Measurements from ENCODE around the gene SERGEF. TPM values are rescaled to one million over a fixed set of nuclear protein-coding genes. Genes with fewer than 3 reads are reported as not detected.

SERGEF gene
- total RNA-seq, 1 donor from 2014 or later = 17.6 TPM

DNA sequence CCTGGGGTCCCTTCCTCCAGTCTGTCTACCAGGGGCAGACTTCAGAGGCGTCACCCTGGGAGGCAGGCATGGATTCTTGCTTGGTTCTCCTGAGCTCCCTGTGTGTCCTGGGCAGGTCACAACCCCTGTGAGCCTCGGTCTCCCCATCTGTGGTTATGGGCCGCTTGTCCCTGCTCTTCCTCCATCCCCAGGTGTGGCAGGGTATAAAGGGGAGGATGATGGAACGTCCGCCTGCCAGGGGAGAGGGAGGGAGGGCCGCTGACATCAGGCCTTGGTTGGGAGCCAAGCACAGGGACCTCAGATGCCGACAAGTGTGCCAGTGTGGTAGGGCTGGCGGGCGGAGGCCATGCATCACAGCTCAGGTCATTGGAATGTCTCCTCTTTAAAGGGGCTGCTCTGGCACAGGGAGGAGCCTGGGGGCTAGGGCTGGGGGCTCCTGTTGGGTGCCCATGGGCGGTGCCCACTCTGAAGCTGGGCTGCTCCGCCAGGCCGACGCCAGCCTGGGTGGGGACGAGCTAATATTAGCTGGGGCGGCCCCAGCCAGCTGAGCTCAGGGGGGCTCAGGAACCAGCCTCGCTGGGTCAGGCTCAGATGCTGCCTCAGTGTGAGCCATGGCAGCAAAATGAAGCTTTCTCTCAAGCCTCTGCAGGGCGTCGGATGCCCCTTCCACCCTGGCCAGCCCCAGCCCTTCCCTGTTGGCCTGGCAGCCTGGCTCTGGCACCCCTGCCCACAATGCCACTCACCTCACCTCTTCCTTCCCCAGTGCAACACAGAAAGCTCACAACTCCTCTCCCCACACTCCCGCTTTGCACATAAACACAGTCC, 265.5 kb downstream of the SERGEF start:
- FAIRE-seq = no peak
- H3K27me3 Mint-ChIP-seq (ENCODE audit: low read depth, unreplicated experiment) = peaks cover 57% of the 10 kb centered on the region

DNA sequence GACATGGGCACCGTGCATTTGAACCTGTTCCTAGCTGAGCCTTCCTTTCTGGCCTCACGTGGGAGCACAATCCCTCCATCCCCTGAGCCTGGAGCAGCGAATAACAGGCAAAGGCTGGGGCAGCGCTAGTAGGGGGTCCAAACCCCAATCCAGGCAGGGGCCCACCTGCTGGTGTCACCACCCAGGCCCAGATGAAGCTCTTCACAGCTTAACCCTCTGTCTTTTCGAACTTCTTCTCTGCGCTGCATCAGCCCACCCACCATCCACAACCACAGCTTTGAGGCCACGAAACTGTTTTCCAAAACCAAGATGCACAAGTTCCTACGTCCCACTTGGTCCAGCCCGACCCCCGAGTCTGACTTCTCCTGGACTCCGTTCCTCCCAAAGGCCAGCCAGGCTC, 266.8 kb downstream of the SERGEF start:
- no peak overlapping the region for H3K27ac Mint-ChIP-seq (ENCODE audit: unreplicated experiment)
- Histone ChIP-seq H3K9ac (ENCODE audit: low read length) (no peak overlapping the region), H3K36me3 (ENCODE audit: insufficient read depth, low read length) (no peaks in the 10 kb centered on the region), H3K4me2 (ENCODE audit: low read length) (no peak overlapping the region), H3K27me3 (ENCODE audit: insufficient read depth, low read length) (no peaks in the 10 kb centered on the region), H3K4me1 (ENCODE audit: insufficient read depth, low read length) (peaks cover 11% of the 10 kb centered on the region), H3K9me3 (ENCODE audit: insufficient read depth, low read depth, low read length) (no peaks in the 10 kb centered on the region), H3K27ac (ENCODE audit: low read depth, low read length) (no peak overlapping the region), H3K79me2 (ENCODE audit: insufficient read depth, low read length) (no peaks in the 10 kb centered on the region), H3K4me3 (ENCODE audit: insufficient read depth, low read depth, low read length) (no peak overlapping the region), H4K20me1 (ENCODE audit: insufficient read depth, low read length) (no peaks in the 10 kb centered on the region), H2AFZ (ENCODE audit: low read depth, low read length) (no peak overlapping the region)
- peaks cover 7% of the 10 kb centered on the region for H3K4me1 Mint-ChIP-seq (ENCODE audit: low read depth, unreplicated experiment)
- no peaks in the 10 kb centered on the region for H3K36me3 Mint-ChIP-seq (ENCODE audit: low read depth, unreplicated experiment)
- FAIRE-seq (no peak), DNase-seq (ENCODE audit: low read depth) (no peak)
- no peak for TF ChIP-seq EZH2 (IDR thresholded peaks at IDR 0.05; ENCODE audit: insufficient read depth, low read length)
- TF ChIP-seq, protein P1, sequence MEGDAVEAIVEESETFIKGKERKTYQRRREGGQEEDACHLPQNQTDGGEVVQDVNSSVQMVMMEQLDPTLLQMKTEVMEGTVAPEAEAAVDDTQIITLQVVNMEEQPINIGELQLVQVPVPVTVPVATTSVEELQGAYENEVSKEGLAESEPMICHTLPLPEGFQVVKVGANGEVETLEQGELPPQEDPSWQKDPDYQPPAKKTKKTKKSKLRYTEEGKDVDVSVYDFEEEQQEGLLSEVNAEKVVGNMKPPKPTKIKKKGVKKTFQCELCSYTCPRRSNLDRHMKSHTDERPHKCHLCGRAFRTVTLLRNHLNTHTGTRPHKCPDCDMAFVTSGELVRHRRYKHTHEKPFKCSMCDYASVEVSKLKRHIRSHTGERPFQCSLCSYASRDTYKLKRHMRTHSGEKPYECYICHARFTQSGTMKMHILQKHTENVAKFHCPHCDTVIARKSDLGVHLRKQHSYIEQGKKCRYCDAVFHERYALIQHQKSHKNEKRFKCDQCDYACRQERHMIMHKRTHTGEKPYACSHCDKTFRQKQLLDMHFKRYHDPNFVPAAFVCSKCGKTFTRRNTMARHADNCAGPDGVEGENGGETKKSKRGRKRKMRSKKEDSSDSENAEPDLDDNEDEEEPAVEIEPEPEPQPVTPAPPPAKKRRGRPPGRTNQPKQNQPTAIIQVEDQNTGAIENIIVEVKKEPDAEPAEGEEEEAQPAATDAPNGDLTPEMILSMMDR (IDR thresholded peaks at IDR 0.05; ENCODE audit: insufficient read depth, low read depth, low read length) = no peak
- peaks cover 59% of the 10 kb centered on the region for H3K27me3 Mint-ChIP-seq (ENCODE audit: low read depth, unreplicated experiment)
- H3K4me3 Mint-ChIP-seq (ENCODE audit: unreplicated experiment) = no peak overlapping the region
- H3K9me3 Mint-ChIP-seq (ENCODE audit: unreplicated experiment) = no peaks in the 10 kb centered on the region

More for the DNA sequence above, 265.5 kb downstream of the SERGEF start:
- Histone ChIP-seq H2AFZ (ENCODE audit: low read depth, low read length) (no peak overlapping the region), H3K27me3 (ENCODE audit: insufficient read depth, low read length) (no peaks in the 10 kb centered on the region), H3K9ac (ENCODE audit: low read length) (no peak overlapping the region), H3K4me1 (ENCODE audit: insufficient read depth, low read length) (peaks cover 11% of the 10 kb centered on the region), H3K79me2 (ENCODE audit: insufficient read depth, low read length) (no peaks in the 10 kb centered on the region), H3K9me3 (ENCODE audit: insufficient read depth, low read depth, low read length) (no peaks in the 10 kb centered on the region), H3K4me3 (ENCODE audit: insufficient read depth, low read depth, low read length) (no peak overlapping the region), H4K20me1 (ENCODE audit: insufficient read depth, low read length) (no peaks in the 10 kb centered on the region), H3K4me2 (ENCODE audit: low read length) (no peak overlapping the region), H3K27ac (ENCODE audit: low read depth, low read length) (no peak overlapping the region), H3K36me3 (ENCODE audit: insufficient read depth, low read length) (no peaks in the 10 kb centered on the region)
- H3K4me3 Mint-ChIP-seq (ENCODE audit: unreplicated experiment) = no peak overlapping the region
- H3K9me3 Mint-ChIP-seq (ENCODE audit: unreplicated experiment) = no peaks in the 10 kb centered on the region
- no peak for DNase-seq (ENCODE audit: low read depth)
- TF ChIP-seq, protein P1 (IDR thresholded peaks at IDR 0.05; ENCODE audit: insufficient read depth, low read depth, low read length) = no peak
- no peak for TF ChIP-seq EZH2 (IDR thresholded peaks at IDR 0.05; ENCODE audit: insufficient read depth, low read length)
- no peaks in the 10 kb centered on the region for H3K36me3 Mint-ChIP-seq (ENCODE audit: low read depth, unreplicated experiment)
- H3K27ac Mint-ChIP-seq (ENCODE audit: unreplicated experiment) = no peak overlapping the region
- H3K4me1 Mint-ChIP-seq (ENCODE audit: low read depth, unreplicated experiment) = peaks cover 7% of the 10 kb centered on the region

Data from astrocyte (in vitro differentiated cells and primary cell).